Glomerular endothelial cell (primary cell): ENCODE measurements around the gene BNC2. TPM values are rescaled to one million over a fixed set of nuclear protein-coding genes. Genes with fewer than 3 reads are reported as not detected.
"Not testable (repeated sequence)": the region's sequence is repeated elsewhere in the genome, so short reads cannot be mapped to it uniquely, and the experiment has no call there.

Source experiments
- DNase-seq: peaks from one replicate; pipeline ENCODE4 v3.0.0-alpha.2; 2011; ENCODE audit warnings: low read depth, low spot score; ENCODE audit errors: extremely low read depth
- total RNA-seq: library from RNA; depleted of rRNA; stranded (reverse); fragments of >200 nt; gene quantifications from 2 replicates; pipeline ENCODE4 v1.2.3, GENCODE V29; 2015

Gene BNC2
- total RNA-seq, 1 donor from 2014 or later: 19.0 TPM

DNA sequence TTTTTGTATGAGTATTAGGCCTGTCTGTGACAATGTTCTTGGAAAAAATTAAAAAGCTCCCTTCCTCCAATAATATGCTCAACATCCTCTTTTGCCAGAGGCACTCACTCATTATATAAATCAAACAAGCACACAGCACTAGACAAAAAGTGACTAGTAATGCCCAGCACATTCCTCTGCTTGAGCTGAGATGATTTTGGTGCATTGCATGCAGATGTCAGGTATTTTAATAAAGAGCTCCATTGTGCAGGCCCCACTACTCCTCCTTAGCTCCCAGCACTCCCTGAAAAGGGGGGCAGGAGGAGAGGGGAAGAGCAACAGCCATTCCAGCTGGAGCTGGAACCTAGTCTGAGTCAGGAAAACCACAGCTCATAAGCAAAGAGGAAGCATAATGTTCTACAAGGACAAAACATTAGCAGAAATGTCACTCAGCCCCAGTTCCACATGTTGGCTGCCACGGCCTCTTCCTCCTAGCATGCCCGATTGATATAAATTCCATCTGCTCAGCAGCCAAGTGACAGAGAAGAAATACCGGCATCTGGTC, 348.5 kb downstream of the BNC2 start:
- DNase-seq: no peak

DNA sequence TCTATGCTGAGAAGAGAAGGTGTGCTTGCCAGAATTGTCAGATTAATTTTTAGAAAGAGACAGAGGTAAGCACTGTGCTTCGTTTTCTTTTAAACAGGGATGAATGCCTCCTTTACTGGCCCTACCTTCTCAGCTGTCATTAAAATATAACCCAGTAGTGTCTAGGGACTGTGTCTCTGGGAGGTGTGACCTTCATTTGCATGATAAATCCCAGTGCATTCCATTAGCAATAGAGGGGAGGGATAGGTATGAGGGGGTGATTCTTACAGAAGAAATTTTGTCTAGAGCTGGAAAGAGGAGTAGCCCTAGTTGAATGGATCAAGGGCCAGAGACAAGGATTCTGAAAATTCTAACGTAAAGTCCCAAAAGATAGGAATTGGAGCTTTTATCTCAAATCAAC, 351.5 kb downstream of the BNC2 start:
- DNase-seq: no peak

DNA sequence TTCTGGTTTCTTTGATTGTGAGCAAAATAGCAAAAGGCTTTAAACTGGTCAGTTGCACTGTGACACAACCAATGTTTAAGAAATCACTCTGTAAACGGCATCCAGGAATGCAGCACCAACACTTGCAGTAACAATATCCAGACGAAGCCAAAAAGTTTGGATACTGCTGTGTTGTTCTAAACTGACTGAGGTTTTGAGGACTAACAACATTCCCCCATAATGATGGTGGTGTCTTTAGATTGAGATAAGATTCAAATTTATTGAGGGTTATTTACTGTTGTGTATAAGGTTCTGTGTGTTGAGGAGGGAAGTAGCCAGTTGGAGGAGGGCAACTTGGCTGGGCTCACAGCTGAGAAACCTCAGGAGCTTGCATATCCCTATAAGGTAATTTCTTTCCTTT, 353.6 kb downstream of the BNC2 start:
- no peak for DNase-seq

DNA sequence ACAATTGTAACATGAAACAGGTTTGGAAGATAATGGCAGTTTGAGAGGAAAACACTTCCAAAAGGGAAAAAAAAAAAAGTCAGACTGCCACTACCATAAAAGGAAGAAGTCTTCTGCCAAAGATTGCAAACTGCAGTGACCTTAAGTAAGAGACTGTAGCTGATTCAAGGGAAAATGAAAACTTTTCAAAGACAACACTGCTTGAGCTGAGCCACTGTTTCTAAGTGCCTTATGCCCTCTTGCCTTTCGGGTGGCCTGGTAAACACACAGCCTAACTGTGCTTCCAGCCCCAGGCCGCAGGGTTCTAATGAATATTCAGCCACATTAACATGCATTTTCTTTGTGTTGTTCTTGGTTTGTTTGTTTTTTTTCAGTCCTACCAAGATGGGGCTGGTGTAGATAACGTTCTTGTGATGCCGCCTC, 354.6 kb downstream of the BNC2 start:
- DNase-seq: no peak

DNA sequence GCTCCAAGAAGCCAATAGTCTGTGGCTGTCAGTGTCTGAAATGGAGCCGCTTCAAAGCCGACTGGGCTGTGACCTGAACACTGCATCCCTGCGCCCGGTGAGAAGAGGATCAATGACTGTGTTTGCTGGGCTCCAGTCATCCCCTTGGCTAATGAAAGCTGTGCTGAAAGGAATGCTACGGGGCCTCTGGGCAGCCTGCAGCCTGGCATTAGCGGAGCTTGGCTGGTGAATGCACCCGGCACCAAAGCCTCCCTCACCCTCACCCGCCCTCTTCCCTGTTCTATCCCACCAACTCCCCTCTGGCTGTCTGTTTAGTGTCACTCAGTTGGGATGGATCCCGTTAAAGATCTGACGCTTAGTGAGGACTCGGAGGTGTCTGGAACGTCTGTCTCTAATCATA, 355.3 kb downstream of the BNC2 start:
- no peak for DNase-seq

DNA sequence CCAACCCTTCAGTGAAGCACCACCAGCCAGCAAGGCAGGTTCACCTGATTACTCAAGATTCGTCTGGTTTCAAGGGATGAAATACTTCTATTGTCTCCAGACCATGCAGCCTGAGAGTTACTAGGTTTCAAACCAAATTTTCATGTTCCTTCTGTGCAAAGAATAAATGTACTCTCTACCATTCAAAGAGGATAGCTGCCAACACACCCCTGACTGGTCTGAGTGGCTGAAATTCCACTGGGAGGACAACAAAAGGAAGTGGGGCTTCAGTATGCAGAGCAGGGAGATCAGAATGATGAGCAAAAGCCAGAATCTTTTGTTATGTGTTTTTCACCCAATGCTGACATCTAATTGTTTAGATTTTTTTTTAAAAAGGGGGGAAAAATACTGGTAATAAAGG, 356.3 kb downstream of the BNC2 start:
- no peak for DNase-seq

DNA sequence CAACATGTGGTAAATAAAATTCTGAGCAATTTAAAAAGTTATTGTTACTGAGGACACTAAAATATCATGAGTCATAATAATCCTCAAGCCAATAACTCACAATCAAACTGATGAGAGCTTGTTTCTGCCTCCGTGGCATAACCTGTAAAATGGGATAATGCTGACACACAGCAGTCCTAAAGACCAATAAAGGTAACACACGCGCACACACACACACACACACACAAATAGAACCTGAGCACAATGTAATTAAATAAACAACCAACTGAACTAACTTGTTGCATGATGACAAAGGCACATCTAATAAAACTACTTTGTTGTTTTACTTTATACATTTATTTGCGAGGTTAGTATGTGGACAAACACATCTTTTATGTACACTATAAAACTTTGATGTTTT, 358.2 kb downstream of the BNC2 start:
- no peak for DNase-seq

DNA sequence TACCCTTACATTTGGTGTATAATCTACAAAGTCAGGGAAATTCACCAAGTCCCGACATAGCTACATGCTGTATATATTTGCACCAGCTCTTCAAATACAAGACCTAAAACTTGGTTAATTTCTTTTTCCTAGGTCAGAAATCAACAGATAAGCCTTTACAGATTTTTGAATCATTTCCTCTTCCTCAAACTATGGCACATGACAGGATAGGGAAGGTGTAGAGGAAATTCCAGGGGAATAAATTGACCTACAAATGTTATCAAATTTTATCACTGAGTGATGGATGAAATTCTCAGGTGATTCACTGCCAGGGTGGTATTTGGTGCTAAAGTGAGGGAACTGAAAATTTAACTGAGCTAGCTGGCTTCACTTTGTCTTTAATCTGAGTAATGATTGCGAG, 360.0 kb downstream of the BNC2 start:
- no peak for DNase-seq

DNA sequence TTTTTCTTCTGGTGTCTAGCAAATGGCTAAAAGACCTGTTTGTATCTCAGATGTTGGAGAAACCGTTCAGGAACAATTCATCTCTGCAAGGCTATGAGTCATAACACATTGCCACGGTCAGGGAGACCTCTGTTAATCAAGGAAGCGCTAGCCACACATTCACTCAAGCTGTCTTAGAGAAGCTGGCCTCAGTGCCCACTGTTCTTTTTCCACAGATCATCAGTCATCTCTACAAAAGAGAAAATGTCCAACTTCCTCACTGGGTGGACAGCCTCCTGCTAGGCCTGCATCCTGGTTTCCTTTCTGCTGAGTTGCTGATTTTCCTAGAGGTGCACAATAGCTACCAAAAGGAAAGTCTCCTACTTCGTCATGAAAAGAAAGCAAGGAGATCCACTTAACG, 360.5 kb downstream of the BNC2 start:
- no peak for DNase-seq

DNA sequence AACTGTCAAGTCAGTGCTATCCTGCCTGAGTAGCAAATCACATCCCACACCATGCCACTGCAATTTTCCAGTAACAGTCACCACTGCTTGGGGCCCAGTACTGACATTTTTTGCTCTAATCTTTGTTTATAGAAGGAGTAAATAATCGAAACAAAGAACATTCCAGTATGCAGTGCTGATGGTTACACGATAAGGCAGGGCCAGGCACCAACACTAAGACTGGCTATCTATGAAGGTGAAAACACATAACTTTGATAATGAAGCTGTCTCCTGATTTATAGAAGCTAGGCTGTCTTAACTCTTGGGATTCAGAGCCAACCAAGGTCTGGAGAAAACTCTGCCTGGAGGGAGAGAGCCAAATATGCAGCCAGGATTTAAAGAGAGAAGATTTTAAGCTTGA, 365.3 kb downstream of the BNC2 start:
- DNase-seq: no peak

DNA sequence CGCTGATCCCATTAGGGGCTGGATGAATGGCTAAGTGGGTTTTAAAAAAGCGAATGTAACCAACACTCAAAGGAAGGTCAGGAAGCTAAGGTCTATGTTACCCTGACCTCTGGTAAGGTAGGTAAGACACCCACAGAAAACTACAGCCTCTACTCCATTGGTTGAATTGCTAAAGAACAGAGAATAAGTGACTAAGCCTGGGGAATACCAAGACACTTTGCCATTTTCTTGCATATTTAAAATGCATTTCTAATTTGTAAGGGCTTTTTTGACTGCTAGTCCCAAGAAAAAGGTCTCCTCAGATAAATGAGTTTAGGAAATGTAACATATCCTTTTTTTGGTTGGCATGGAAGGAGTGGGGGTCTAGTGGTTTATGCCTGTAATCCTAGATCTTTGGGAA, 368.7 kb downstream of the BNC2 start:
- DNase-seq: no peak

DNA sequence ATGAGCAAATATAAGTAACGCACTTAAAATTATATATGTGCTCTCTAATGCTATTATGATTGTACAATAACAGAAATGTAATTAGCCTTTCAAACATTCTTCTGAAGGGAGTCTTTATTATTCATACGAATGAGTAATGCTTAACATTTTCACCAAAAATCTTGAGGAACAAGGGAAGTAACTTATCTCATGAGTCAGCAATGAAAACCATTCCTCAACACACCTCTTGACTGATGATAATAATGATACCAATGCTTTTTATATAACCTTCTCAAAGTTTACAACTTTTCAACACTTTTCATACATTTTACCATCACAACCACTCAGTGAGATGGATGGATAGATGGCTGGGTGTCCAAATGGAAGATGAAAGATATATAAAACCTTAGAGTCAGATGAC, 369.3 kb downstream of the BNC2 start:
- DNase-seq: no peak

DNA sequence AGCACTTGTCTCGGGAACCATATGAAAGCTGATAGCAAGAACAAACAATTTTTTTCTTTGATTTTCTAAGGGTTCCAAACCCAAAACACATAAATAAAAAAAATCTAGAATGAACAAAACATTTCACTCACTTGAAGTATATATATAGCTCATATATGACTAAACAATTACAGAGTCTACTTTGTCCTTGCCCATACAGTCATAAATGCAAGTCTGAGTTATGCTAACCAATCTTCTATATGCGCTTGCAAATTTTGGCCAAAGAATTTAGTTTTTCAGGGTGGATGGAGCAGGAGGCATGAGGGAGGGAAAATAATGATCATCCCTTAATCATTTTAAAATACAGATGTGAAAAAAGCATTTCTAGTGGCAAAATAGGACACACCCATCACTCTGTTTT, 370.1 kb downstream of the BNC2 start:
- no peak for DNase-seq

DNA sequence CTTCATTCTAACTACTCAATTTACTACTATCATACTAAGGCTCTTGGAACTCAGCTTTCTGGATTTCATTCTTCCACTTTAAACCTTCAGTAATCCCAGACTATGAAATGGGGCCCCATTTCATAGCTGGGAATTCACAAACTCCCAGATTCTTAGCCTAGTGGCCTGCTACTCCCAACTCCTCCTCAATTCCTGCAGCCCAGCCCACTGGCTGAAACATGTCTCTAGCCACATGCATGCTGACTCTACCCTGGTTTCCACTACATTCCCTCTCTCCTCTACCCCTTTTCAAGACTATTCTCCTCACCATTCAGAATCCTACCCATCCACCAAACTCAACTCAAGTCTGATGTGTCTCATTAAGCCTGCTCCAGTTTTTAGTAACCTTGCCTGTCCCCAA, 370.6 kb downstream of the BNC2 start:
- DNase-seq: no peak

DNA sequence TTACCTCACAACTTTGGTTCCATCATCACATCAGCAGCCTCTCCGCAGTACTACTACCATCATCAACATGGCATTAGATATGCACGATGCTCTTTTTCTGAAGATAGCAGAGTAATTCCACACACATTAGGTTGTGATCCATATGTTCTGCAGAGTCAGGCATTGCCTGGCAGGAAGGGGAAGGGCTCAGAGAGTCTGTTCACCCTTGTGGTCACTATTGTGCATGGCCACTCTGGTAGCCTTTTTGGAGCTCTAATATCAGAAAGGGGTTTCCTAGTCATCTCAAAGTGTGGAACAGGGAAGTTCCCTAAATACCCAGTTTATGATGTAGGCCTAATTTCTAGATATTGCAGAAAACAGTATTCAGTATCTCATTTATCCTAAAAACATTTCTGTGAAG, 373.6 kb downstream of the BNC2 start:
- no peak for DNase-seq

DNA sequence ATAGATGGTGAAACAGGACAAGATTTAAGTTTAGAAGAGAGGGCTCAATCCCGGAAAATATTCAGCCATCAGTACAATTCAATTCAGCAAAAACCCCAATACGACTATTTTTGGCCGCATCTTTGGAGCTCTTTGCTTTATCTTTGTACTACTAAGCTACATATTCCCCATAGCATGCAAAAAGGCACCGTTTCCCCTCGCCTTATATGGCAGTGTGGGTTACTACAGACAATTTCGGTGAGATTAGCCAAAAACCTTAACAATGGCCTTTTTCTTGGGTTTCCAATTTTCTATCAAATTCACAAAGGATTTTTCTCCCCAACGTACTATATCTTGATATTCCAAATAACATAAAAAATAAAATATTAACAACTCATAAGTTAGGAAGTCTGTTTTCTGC, 382.6 kb downstream of the BNC2 start:
- no peak for DNase-seq

DNA sequence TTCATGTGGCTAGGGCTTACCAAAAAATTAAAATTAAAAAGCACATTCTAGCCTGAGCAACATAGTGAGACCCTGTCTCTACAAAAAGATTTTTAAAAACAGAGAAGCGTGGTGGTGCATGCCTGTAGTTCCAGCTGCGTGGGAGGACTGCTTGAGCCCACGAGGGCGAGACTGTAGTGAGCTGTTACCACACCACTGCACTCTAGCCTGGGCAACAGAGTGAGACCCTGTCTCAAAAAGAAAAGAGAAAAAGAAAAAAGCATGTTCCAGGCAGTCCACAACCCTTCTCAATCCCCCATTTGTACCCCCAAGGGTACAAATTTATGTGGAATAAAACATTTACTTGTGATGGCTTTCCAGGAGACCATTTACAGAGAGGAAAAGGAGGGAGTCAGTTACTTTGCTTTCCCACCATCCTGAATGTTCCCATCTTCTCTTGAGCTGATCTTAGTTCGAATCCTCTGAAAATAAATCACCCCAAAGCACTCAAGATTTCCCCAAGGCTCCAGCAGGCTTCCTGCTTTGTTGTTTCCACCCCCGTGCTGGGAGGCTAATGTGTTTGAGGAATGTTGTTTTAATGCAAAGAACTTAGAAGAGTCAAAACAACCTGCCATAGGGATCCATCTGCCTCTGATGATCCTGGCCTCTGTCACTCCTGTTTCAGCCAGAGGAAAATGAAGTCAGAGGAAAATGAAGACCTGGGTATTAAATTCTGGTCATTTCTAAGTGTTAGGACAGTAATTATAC, 384.7 kb downstream of the BNC2 start:
- DNase-seq: no peak

DNA sequence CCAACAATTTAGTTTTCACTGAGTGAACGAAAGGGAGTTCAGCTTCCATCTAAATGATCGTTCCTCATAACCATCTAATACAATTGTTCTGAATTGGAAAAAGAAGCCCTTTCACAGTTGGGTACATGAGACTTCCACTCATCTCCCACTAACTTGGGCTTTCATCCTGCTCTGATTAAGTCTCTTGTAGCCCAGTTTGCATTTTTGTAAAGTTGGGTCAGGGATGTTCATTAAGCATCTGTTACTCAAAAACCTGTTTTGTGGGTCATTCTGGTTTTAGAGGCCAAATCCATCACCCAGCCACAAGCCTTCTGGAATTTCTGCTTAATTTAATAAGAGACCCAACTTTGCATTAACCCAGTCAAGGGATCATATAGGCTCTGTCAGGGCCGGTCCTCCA, 385.3 kb downstream of the BNC2 start:
- no peak for DNase-seq

DNA sequence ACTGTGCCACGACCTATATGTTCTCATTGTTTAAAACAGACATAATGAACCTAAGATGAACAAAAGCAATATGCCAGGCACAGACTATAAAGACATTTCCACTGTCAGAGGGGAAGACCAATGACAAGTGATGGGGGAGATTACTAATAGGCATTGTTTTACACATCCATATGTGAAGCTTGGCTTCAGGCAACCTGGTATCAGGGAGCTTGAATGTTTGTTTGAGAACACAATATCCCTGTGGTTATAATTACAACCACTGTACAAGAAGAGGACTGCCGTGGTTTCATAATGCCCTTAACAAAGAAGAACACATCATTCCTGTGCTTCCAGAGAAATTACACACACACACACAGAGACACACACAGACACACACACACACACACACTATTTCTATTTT, 385.7 kb downstream of the BNC2 start:
- no peak for DNase-seq

DNA sequence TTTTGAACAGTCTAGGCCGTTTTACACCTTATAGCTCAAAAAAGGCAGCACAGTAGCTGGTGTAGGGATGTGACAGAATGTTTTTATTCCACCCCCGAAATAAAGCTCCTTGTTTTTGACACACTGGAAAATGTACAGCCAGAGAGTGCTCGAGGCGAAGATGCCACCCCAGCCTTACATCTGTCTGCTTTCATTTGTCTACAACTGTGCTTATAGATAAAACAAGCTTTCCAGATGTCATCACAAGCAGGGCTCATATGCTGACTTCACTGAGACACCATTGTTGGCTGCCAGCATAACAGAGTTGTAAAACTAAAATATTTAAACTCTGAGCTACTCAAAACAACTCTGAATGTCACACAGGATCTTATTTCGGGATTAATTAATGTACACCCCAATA, 386.3 kb downstream of the BNC2 start:
- no peak for DNase-seq

DNA sequence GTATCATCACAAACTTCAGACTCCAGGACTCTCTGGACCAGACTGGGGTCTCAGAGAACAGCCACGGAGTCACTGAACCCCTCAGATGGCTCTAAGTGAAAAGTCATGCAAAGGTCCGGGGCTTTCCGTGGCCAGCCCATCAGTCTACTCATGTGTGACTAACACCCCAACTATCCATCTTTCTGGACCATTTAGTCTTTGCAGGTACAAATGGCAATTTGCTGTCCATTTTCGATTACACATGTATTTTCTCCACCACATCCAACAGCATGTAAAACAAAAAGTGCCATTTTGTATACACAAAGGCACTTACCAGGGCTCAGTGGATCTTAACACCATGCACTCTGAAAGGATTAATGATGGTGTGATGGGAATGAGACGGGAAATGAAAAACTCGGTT, 387.7 kb downstream of the BNC2 start:
- no peak for DNase-seq

DNA sequence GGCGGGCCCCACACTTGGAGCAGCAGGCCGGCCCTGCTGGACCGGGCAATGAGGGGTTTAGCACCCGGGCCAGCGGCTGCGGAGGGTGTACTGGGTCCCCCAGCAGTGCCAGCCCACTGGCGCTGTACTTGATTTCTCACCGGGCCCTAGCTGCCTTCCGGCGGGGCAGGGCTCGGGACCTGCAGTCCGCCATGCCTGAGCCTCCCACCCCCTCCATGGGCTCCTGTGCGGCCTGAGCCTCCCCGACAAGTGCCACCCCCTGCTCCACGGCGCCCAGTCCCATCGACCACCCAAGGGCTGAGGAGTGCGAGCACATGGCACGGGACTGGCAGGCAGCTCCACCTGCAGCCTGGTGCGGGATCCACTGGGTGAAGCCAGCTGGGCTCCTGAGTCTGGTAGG, 389.9 kb downstream of the BNC2 start:
- not testable (repeated sequence) for DNase-seq

DNA sequence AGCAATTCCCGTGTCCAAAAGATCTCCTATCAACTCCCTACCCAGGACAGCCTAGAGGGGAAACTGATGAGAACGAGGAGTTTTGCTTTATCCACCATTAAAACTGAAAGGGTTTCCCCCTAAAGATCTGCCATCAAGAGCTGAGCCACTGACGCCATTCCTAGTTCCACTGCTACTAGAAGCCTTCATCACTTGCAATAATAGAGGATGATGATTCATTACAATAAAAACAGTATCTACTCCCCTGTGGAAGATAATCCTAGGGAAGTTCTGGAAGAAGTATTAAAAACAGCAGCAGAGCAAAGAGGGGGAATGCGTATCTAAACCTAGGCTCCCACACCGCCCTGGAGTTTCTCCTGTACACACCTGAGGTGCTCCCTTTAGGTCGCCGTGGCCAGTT, 394.5 kb downstream of the BNC2 start:
- DNase-seq: no peak
